GM10248 (cell line): ENCODE results near the gene ZNRF1.
"Not testable (repeated sequence)": the region's sequence is repeated elsewhere in the genome, so short reads cannot be mapped to it uniquely, and the experiment has no call there.

ENCODE experiments used
- CTCF ChIA-PET: fragments of 300-600 bp; sonication (Branson Sonifier 250); formaldehyde crosslinking; extraction: SDS; loops from one replicate; lab custom pipeline; 2021; ENCODE audit warnings: antibody characterized with exemption; lab: Yijun Ruan, JAX
- POLR2A ChIA-PET: fragments of 350-650 bp; sonication (Branson Sonifier 250); formaldehyde crosslinking; extraction: SDS; loops from one replicate; lab custom pipeline; 2020; ENCODE audit warnings: antibody characterized with exemption; lab: Yijun Ruan, JAX
- DNase-seq: peaks from one replicate; pipeline ENCODE4 v3.0.0; 2012; ENCODE audit errors: extremely low spot score
- TF ChIP-seq, protein P1 (sequence below): IDR thresholded peaks from 2 replicates; pipeline ENCODE4 v1.5.1; 2012; ENCODE audit warnings: mild to moderate bottlenecking, low read depth; ENCODE audit errors: extremely low read depth, missing control alignments, control extremely low read depth

Gene ZNRF1

DNA sequence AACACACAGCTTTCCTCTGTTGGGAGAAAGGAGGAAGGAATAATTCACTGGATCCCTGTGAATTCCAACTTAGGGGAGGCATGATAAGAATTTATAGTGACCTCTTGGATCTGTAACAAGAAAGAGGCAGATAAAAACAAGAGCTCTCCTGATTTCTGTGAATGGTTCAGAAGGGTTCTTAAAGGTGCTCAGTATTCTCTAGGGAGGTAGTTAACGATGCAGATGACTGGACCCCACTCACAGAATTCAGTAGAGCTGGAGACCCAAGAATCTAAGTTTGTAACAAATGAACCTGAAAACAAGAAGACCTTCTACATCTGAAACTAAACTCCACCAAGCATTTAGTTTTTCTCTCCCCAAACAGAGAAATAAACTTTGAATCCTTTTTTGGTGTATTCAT, 8.6 kb downstream of the ZNRF1 start:
- DNase-seq, result no peak
- ChIA-PET CTCF (interaction anchor here (0.7 to 3.3 kb wide), 4 partner anchors 9 to 104 kb away, joined by 3 to 11 read pairs (median 6); partner anchors contain the start of gene ZNRF1), POLR2A (no interaction called here)
- TF ChIP-seq, protein P1, sequence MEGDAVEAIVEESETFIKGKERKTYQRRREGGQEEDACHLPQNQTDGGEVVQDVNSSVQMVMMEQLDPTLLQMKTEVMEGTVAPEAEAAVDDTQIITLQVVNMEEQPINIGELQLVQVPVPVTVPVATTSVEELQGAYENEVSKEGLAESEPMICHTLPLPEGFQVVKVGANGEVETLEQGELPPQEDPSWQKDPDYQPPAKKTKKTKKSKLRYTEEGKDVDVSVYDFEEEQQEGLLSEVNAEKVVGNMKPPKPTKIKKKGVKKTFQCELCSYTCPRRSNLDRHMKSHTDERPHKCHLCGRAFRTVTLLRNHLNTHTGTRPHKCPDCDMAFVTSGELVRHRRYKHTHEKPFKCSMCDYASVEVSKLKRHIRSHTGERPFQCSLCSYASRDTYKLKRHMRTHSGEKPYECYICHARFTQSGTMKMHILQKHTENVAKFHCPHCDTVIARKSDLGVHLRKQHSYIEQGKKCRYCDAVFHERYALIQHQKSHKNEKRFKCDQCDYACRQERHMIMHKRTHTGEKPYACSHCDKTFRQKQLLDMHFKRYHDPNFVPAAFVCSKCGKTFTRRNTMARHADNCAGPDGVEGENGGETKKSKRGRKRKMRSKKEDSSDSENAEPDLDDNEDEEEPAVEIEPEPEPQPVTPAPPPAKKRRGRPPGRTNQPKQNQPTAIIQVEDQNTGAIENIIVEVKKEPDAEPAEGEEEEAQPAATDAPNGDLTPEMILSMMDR, result no peak

DNA sequence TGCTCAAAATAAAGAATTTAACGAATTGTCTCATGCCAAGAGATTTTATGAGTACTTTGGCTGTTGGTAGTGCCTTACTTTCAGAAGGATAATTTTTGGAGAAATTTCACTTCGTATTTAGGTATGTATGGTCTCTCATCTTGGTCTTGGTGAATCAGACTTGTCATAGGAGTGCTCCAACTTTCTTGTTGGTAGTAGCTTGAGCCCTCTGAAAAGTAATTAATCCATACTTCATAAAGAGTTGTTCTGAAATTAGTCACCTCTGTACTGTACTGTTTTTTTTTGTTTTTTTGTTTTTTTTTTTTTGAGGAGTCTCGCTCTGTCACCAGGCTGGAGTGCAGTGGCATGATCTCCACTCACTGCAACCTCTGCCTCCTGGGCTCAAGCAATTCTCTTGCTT, 11.6 kb downstream of the ZNRF1 start:
- TF ChIP-seq, protein P1, result no peak
- POLR2A ChIA-PET, result no interaction called here

DNA sequence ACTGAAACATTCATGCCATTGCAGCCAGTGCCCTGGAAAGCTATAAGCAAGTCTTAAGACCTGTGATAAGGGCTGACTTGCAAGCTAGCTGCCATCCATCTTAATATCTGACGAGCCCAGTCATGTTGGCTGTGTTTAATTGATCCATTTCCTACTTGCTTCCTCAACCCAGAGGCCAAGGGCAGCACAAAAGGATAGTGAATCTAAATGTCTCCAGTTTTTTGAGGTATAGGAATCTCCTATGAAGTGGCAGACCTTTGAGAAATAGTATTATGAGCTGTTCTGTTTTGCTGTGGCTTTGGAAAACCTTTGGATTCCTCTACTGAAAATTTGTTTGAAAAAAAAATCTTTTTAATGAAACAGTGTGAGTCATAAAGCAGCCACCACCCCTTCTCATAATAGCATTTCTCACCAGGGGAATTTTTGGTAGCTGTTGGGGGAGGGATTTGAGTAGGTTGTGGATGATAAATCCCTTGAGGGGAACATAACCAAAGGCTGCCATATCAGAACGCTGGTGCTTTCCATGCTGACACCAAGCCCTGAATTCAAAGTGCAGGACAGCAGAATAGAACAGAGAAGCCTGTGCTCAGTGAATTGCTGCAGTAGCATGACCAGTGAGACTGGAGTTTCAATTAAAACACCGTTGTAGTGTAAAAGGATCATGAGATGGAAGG, 12.9 kb downstream of the ZNRF1 start:
- POLR2A ChIA-PET, result interaction anchor here (0.5 to 1.2 kb wide), 2 partner anchors 27 to 199 kb away, joined by 4 to 6 read pairs; partner anchors contain the start of gene WDR59
- TF ChIP-seq, protein P1, result no peak
- peak; percentile 58 for DNase-seq
- CTCF ChIA-PET, result interaction anchor here (0.7 to 3.7 kb wide), 13 partner anchors 8 to 99 kb away, joined by 3 to 20 read pairs (median 5); partner anchors contain the start of gene ZNRF1

More for the DNA sequence above, 11.6 kb downstream of the ZNRF1 start:
- DNase-seq, result no peak
- CTCF ChIA-PET, result interaction anchor here (2.4 to 3.7 kb wide), 2 partner anchors 12 to 101 kb away, joined by 18 to 20 read pairs; partner anchors contain the start of gene ZNRF1

DNA sequence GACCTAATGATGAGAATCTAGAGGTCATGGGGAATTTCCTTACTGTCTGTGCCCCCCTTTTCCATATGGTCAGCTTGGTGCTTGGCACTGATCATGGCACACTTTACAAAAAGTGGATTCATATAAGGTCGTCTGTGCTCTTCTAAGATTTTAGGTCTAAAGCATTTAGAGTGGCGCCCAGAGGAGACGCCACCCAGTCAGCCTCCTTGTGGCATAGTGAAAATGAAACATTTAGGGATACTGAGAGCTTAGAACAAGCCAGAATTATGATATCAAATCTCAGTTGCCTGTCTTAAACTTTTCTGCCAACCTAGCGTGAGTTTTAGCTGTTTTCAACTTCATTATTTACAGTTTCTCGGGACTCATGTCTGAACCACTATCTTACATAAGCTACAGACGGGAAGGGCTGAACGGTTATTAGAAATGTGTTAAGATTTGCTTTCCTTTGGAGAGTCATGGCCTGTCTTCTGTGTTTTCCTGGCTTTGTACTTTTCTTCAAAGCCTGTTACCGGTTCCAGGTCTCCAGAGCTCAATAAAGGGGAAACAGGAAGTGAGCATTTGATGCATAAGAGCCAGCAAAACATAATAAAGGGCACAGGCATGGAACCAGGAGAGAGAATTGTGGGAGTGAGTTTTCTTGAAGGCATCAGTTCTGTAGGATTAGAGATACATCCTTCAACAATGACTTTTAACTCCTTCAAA, 13.7 kb downstream of the ZNRF1 start:
- POLR2A ChIA-PET, result interaction anchor here (0.5 to 1.2 kb wide), 2 partner anchors 28 to 198 kb away, joined by 4 to 6 read pairs; partner anchors contain the start of gene WDR59
- CTCF ChIA-PET, result interaction anchor here (0.7 to 3.7 kb wide), 13 partner anchors 9 to 99 kb away, joined by 3 to 20 read pairs (median 5); partner anchors contain the start of gene ZNRF1
- DNase-seq, result no peak
- TF ChIP-seq, protein P1, result no peak

DNA sequence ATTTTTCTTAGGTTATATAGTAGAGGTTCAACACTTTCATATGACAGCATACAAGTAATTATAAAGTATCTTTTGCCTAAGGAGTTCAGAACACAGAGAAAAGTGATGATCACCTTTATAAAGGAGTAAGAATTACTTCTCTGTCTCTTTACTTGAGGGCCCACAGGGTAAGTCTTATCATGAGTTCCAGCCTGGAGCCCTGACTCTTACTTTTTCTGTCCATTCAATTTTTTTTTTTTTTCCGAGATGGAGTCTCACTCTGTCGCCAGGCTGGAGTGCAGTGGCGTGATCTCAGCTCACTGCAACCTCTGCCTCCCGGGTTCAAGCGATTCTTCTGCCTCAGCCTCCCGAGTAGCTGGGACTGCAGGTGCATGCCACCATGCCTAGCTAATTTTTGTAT, 14.3 kb downstream of the ZNRF1 start:
- ChIA-PET POLR2A (interaction anchor here (1.2 kb wide), 1 partner anchor 28 kb away, joined by 4 read pairs; the partner anchor contains the start of gene WDR59), CTCF (interaction anchor here (1.0 to 3.7 kb wide), 9 partner anchors 8 to 98 kb away, joined by 3 to 20 read pairs (median 5); partner anchors contain the start of gene ZNRF1)
- DNase-seq, result not testable (repeated sequence)

DNA sequence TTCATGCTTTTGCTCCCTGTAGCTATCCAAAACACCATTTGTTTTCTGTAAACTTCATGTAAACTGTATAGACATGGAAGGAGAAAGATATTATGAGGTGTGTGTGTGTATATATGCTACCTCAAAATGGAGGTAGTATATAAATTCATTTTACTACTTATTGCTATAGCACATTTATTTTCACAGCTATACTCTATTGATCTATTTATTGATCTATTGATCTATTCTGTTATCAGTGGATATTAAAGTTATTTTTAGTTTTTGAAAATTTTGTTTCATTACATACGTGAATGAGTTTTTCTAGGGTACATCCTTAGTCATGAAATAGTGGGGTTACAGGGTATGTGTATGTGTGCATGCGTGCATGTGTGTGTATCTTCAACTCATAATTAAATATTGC, 15.5 kb downstream of the ZNRF1 start:
- ChIA-PET POLR2A (no interaction called here), CTCF (interaction anchor here (1.2 to 2.8 kb wide), 3 partner anchors 9 to 16 kb away, joined by 3 to 7 read pairs (median 6); partner anchors contain the start of gene ZNRF1)

DNA sequence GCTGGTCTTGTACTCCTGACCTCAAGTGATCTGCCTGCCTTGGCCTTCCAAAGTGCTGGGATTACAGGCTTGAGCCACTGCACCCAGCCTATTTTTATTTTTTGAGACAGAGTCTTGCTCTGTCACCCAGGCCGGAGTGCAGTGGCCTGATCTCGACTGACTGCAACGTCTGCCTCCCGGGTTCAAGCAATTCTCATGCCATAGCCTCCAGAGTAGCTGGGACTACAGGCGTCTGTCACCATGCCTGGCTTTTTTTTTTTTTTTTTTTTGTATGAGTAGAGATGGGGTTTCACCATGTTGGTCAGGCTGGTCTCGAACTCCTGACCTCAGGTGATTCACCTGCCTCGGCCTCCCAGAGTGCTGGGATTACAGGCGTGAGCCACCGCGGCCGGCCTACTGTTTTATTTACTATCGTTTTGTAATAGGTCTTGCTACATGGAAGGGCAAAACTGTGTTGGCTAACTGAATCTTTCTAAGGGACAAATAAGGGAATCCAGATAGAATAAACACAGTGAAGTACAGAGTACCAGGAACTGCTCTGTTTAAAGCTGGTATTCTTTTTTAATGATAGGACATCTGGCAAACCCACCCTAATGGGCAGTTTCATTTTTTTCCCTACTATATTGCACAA, 17.7 kb downstream of the ZNRF1 start:
- CTCF ChIA-PET, result interaction anchor here (1.7 to 2.2 kb wide), 3 partner anchors 11 to 18 kb away, joined by 4 to 12 read pairs (median 7); partner anchors contain the start of gene ZNRF1
- DNase-seq, POLR2A ChIA-PET: not testable (repeated sequence)

More for the DNA sequence above, 15.5 kb downstream of the ZNRF1 start:
- TF ChIP-seq, protein P1, result no peak
- no peak for DNase-seq
